NCI-H226 (cell line): ENCODE results near the gene TAPBPL.
A peak's percentile ranks its signal among the peaks of the same experiment; 100 is the strongest.
"Not testable (repeated sequence)": the region's sequence is repeated elsewhere in the genome, so short reads cannot be mapped to it uniquely, and the experiment has no call there.

ENCODE experiments used
- DNase-seq: peaks from one replicate; pipeline ENCODE4 v3.0.0-alpha.2; 2015

TAPBPL gene

GRCh38 chr12:6463858-6464257, 12.0 kb downstream of the TAPBPL start:
- DNase-seq: no peak

DNA sequence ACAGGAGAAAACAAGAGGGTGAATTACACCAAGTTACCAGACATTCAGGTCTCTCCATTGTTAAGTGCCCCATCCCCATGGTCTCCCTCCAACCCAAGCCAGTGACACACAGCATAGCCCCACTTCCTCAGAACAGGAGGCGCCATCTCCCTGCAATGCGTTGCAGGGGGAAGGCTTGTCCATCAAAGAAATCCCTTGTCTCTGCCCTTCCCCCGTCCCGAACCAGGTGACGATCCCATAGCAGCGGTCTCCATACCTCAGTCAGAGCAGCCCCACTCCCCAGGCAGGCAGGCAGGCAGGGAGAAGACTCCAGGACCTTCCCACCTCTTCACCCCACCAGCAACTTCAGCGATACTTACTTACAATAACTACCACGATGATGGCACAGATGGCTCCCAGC, 12.7 kb downstream of the TAPBPL start:
- DNase-seq: no peak

DNA sequence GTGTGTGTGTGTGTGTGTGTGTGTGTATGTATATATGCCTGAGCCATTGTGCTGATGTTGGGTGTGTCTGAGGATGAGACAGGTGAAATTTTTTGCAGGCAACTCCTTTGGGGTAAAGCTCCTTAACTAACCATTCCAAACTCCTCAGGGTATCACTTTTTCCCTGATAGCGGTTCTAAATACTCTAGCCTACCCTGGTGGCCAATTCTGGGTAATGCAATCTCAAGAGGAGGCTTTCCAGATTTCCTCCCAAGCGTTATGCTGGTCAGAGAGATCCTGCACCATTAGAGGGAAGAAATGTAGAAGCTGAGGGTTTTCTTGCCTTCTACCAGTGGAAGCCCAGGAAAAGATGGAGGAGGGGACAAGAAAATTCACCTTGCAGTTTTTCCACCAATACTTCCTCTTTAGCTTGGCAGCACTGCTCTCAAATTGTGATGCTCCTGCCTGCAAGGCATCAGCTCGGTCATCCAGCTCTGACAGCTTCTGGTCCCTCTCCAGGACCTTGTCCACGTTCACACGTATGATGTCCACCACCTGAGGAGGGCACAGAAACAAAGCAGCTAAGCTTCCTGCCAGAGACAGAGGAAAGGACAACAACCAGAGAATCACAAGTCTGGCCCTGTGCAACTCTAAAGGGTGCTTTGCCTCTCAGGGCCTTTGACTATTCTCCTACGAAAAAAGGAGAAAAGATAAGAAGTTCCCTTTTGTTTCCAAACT, 13.8 kb downstream of the TAPBPL start:
- DNase-seq: peak; percentile 34

- no peak for DNase-seq
Observed at GRCh38 chr12:6466184-6466573, 14.3 kb downstream of the TAPBPL start.

DNA sequence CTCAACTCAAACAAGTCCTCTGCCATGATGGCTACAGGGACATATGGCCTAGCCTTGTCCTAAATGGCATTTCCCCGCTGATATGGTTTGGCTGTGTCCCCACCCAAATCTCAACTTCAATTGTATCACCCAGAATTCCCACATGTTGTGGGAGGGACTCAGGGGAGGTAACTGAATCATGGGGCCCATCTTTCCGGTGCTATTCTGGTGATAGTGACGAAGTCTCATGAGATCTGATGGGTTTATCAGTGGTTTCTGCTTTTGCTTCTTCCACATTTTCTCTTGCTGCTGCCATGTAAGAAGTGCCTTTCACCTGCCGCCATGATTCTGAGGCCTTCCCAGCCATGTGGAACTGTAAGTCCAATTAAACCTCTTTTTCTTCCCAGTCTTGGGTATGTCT, 14.9 kb downstream of the TAPBPL start:
- not testable (repeated sequence) for DNase-seq

- DNase-seq: not testable (repeated sequence)
Observed at GRCh38 chr12:6467571-6468282, 15.9 kb downstream of the TAPBPL start.

DNA sequence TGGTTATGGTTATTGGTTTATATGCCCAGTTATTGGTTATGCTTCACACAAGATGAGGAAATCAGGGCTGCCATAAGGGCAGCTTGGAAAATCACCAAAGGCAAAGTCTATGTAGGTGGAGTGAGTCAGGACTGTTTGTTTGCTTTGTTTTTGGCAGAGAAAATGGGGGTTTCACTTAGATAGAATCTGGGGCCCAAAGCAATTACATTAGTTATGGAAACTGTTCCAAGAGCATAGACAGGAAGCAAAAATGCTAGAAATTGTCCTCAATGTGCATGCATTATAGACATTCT, 16.4 kb downstream of the TAPBPL start:
- DNase-seq: no peak

DNA sequence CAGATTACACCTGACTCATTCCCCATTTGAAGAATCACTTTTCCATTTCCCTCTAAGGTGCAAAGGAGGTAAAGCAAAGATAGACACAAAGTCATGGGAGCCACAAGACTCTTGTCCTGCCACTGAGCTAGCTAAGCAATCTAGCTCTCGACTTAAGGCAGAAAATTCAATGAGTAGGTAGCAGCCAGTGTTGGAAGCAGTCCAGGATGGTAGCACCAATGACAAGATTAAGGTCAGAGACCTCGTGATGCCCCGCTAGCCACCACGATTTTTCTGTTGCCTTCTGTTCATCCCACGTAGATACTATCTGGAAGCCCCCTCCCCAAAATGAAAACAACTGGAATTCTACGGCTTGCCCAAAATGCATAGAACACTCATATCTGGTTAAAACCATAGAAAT, 17.2 kb downstream of the TAPBPL start:
- no peak for DNase-seq

DNA sequence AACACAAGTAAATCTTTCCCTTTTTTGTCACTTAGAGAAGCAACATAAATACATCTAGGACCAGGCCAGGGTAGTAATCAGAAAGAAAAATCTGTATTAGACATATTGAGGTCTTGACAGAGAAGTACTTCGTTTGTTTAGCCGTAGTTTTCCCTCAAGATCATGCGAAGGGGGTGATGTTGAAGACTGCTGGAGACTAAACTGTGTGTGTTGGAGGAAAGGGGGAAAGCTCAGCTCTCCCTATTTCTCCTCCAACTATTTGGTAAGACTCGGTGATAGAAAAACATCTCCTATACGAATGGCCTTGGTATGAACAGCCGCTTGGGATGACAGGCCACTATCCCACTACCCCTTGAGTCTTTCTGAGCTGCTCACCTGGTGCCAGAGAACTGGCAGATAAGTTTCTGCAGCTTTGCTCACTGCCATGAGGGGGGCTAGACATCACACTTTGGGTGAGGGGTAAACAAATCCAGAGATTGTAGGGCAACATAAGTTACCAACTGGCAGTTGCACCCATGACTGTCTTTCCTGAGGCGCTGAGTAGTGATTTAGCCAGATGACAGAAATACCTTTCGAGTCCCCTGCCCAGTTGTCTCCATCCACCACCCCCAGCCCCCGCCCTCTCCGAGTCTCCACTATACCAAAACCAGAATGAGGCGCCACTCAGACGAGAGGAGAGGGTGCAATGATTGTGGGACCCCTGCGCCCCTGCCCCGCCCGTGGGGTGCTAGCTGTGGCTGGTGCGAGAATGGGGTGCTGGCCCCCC, 17.9 kb downstream of the TAPBPL start:
- no peak for DNase-seq

- DNase-seq: peak; percentile 95
Observed at GRCh38 chr12:6470375-6471163, 18.7 kb downstream of the TAPBPL start, which contains the start of gene VAMP1. TSS of gene VAMP1 (minus strand) at chr12:6470677. CDS start at chr12:6470531, 146 bp downstream.

GRCh38 chr12:6471989-6472360, 20.1 kb downstream of the TAPBPL start:
- DNase-seq: peak; percentile 21

DNA sequence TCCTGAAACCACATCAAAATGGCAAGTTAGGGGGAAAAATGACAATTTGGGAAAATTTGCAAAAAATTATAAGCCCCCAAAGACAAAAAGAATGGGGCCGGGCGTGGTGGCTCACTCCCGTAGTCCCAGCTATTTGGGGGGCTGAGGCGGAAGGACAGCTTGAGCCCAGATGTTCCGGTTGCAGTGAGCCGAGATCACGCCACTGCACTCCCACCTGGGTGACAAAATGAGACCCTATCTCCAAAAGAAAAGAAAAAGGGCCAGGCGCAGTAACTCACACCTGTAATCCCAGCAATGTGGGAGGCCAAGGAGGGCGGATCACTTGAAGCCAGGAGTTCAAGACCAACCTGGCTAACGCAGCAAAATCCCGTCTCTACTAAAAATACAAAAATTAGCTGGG, 20.6 kb downstream of the TAPBPL start:
- DNase-seq: no peak

GRCh38 chr12:6475233-6475975, 23.6 kb downstream of the TAPBPL start:
- not testable (repeated sequence) for DNase-seq

GRCh38 chr12:6476489-6476888, 24.6 kb downstream of the TAPBPL start:
- peak; percentile 88 for DNase-seq

- DNase-seq: not testable (repeated sequence)
Observed at GRCh38 chr12:6477601-6478377, 25.9 kb downstream of the TAPBPL start.

GRCh38 chr12:6478416-6478815, 26.6 kb downstream of the TAPBPL start:
- DNase-seq: no peak

DNA sequence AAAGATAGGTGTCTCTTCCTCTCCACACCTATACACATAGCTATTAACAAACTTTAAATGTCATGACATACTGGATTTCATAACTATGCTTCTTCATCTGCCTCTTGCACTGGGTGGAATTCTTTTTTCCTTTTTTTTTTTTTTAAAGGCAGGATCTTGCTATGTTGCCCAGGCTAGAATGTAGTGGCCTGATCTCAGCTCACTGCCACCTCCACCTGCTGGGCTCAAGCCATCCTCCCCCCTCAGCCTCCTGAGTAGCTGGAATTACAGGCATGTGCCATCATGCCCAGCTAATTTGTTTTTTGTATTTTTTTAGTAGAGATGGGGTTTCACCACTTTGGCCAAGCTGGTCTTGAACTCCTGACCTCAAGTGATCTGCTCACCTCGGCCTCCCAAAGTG, 36.4 kb downstream of the TAPBPL start:
- DNase-seq: no peak

DNA sequence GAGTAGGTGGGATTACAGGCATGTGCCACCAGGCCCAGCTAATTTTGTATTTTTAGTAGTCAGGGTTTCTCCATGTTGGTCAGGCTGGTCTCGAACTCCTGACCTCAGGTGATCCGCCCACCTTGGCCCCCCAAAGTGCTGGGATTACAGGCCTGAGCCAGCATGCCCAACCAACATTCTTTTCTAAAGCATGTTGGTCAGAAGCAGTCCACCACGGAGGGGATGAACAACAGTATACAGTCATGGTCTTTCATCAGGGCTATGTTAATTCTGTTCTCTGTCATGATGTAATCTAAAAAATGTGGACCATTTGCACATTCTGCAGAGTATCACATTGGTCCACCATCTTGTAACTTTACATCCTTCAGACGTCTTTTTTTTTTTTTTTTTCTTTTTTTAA, 37.6 kb downstream of the TAPBPL start:
- no peak for DNase-seq

DNA sequence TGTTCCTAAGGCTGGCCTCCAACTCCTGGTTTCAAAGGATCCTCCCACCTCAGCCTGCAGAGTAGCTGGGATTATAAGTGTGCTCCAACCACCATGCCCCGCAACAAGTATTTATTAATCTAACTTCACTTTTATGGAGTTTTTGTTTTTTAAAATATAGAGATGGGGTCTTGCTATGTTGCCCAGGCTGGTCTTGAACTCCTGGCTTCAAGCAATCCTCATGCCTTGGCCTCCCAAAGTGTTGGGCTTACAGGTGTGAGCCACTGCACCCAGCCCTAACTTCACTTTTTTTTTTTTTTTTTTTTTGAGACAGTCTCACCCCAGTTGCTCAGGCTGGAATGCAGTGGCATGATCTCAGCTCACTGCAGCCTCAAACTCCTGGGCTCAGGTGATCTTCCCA, 38.8 kb downstream of the TAPBPL start:
- not testable (repeated sequence) for DNase-seq

DNA sequence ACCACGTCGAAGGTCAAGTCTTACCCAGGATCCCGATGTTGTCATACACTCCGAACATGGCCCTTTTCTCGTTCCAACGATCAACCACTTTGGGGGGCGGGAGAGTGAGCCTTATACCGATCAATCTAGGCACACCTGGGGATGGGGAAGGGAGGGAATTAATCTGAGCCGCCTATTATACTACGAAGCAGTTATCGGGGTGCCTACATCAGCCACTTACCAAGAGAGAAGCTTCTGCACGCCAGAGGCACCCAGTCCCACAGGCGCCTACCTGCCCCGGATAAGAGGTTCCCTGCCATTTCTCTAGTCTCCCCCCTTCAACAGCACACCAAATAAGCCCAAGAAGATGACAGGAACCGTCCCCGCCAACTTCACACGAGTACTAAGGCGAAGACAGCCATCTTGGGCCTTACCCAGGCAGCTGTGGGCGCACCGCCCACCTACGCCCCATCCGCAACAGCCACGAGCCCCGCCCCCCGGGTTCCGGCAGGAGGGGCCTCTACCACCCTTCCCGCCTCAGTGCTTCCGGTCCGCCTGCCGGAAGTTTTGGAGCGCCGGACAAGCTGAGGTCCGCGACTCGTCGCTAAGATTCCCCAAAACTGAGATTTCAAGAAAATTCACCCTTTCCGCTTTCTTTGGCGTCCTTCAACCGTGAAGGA, 41.1 kb downstream of the TAPBPL start, which contains the start of gene MRPL51:
MRPL51 (minus strand) TSS at position 425 of the 659 bp plus-strand sequence; CDS start at position 299, 126 bp downstream.
- DNase-seq: peak; percentile 94
